ENCODE data around the gene AFF3. TPM values are rescaled to one million over a fixed set of nuclear protein-coding genes. Genes with fewer than 3 reads are reported as not detected.

AFF3 gene
- total and polyA plus RNA-seq, 10 of the 15 experiments (the other 5 are each of a cell fraction or from before 2014, with no cell fraction given) = 0.26 to 5.5 (median 3.0) TPM

GRCh38 chr2:99623613-99624012, 518.8 kb downstream of the AFF3 start (continued):
- TF ChIP-seq SUZ12 (IDR thresholded peaks at IDR 0.05; ENCODE audit: unreplicated experiment) (no peak), HSF1 (IDR thresholded peaks at IDR 0.05; ENCODE audit: low read depth, low read length) (no peak), DPF2 (IDR thresholded peaks at IDR 0.05) (no peak), TCF7 (IDR thresholded peaks at IDR 0.05; ENCODE audit: borderline replicate concordance) (no peak), MLLT1 (IDR thresholded peaks at IDR 0.05) (no peak)
- TF ChIP-seq, protein P1, sequence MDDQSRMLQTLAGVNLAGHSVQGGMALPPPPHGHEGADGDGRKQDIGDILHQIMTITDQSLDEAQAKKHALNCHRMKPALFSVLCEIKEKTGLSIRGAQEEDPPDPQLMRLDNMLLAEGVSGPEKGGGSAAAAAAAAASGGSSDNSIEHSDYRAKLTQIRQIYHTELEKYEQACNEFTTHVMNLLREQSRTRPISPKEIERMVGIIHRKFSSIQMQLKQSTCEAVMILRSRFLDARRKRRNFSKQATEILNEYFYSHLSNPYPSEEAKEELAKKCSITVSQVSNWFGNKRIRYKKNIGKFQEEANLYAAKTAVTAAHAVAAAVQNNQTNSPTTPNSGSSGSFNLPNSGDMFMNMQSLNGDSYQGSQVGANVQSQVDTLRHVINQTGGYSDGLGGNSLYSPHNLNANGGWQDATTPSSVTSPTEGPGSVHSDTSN (IDR thresholded peaks at IDR 0.05; ENCODE audit: insufficient replicate concordance, low read depth, low read length) = no peak

DNA sequence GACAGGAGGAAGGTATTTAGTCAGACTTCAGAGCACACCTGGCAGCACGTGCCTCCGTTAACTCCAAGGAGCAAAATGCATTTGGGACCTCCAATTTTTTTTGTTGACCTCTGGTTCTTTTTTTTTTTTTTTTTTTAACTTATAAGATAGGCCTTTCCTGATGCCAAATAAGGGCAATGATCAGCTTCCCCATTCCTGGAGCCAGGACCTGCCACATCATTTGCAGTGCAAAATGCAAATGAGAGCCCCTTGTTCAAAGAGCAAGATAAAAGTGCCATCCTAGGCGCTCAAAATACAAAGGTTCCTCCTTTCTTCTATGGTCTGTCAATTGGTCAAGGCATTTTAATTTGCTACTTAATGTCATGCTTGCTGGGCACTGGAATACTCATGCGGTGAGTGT, 519.4 kb downstream of the AFF3 start:
- Histone ChIP-seq H3K4me3 (no peak overlapping the region), H3K27ac (ENCODE audit: control insufficient read depth, insufficient read depth) (no peak overlapping the region), H3K9ac (ENCODE audit: control insufficient read depth, insufficient read depth, low read length) (no peak overlapping the region), H2AFZ (ENCODE audit: control insufficient read depth, low read depth, low read length) (no peak overlapping the region), H3K27me3 (replicated peaks in 1 of 2; ENCODE audit: control insufficient read depth in 2 of 2, insufficient read depth in 2 of 2, low read length in 1 of 2) (no peaks in the 10 kb centered on the region), H3K4me2 (ENCODE audit: control insufficient read depth, insufficient read depth) (no peak overlapping the region), H3K36me3 (ENCODE audit: control insufficient read depth in 2 of 2, insufficient read depth in 2 of 2, low read length in 1 of 2) (no peaks in the 10 kb centered on the region), H3K79me2 (ENCODE audit: control insufficient read depth, insufficient read depth, low read length) (no peaks in the 10 kb centered on the region), H4K20me1 (ENCODE audit: control insufficient read depth, insufficient read depth) (no peaks in the 10 kb centered on the region), H3K9me3 (replicated peaks; ENCODE audit: control insufficient read depth, insufficient read depth, low read length) (no peaks in the 10 kb centered on the region), H3K4me1 (ENCODE audit: control insufficient read depth, insufficient read depth, low read length) (no peaks in the 10 kb centered on the region)
- RAD21 ChIA-PET (ENCODE audit: unreplicated experiment) = no interaction called here
- SMC1A ChIA-PET (ENCODE audit: uncharacterized antibody, unreplicated experiment) = no interaction called here
- CTCF ChIA-PET = interaction anchor here (1.1 kb wide), 1 partner anchor 64 kb away, joined by 3 read pairs; no protein-coding TSS in a partner anchor
- WGBS (ENCODE audit: insufficient coverage, insufficient replicate concordance, low lambda C conversion rate, missing lambda C conversion rate) = 47% methylated on average over 4 of the region's 4 CpGs
- 0 out of 4 replicates have a peak, but pooled peaks of 1 of the 2 experiments have one; percentile 54 for TF ChIP-seq SRF (IDR thresholded peaks at IDR 0.05; ENCODE audit: low read depth in 2 of 2, low read length in 2 of 2)
- TF ChIP-seq, protein P2, sequence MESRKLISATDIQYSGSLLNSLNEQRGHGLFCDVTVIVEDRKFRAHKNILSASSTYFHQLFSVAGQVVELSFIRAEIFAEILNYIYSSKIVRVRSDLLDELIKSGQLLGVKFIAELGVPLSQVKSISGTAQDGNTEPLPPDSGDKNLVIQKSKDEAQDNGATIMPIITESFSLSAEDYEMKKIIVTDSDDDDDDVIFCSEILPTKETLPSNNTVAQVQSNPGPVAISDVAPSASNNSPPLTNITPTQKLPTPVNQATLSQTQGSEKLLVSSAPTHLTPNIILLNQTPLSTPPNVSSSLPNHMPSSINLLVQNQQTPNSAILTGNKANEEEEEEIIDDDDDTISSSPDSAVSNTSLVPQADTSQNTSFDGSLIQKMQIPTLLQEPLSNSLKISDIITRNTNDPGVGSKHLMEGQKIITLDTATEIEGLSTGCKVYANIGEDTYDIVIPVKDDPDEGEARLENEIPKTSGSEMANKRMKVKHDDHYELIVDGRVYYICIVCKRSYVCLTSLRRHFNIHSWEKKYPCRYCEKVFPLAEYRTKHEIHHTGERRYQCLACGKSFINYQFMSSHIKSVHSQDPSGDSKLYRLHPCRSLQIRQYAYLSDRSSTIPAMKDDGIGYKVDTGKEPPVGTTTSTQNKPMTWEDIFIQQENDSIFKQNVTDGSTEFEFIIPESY (IDR thresholded peaks at IDR 0.05) = no peak
- POLR2A ChIA-PET = no interaction called here
- intact Hi-C loops (cut with micrococcal nuclease; ENCODE audit: unreplicated experiment) = no loop called here
- ATAC-seq = no peak
- in situ Hi-C loops (cut with MboI) = no loop called here
- no peak for FAIRE-seq
- DNase-seq (ENCODE audit: low read depth, low spot score) = no peak
- no TSS peak for BruUV-seq (replicated peaks)

Measured in GM12878 (cell line).